Lower lobe of right lung (tissue), 2 donors: ENCODE data around the gene AKAP10. TPM values are rescaled to one million over a fixed set of nuclear protein-coding genes. Genes with fewer than 3 reads are reported as not detected.
A peak's percentile ranks its signal among the peaks of the same experiment; 100 is the strongest.
"Not testable (repeated sequence)": the region's sequence is repeated elsewhere in the genome, so short reads cannot be mapped to it uniquely, and the experiment has no call there.

ENCODE experiments used
- ATAC-seq, 2 donors: fragments of 200-7000 bp; cut with Tn5 transposase; one replicate each; pipeline ENCODE4 v1.9.1; 2020 to 2022; ENCODE audit warnings: mild to moderate bottlenecking in 2 of 2, moderate library complexity in 2 of 2
- DNase-seq: peaks from one replicate; pipeline ENCODE4 v3.0.0-alpha.2; 2020
- H3K27ac ChIP-seq: fragments of 200-600 bp; one replicate; pipeline ENCODE4 v1.8.0; 2022
- H3K27me3 ChIP-seq: fragments of 200-600 bp; one replicate; pipeline ENCODE4 v1.8.0; 2022; ENCODE audit warnings: low read depth
- H3K36me3 ChIP-seq: fragments of 200-600 bp; one replicate; pipeline ENCODE4 v1.8.0; 2022; ENCODE audit warnings: mild to moderate bottlenecking
- H3K4me1 ChIP-seq: fragments of 200-600 bp; one replicate; pipeline ENCODE4 v1.8.0; 2022
- H3K4me3 ChIP-seq: fragments of 200-600 bp; one replicate; pipeline ENCODE4 v1.8.0; 2022; ENCODE audit warnings: mild to moderate bottlenecking
- H3K9me3 ChIP-seq: fragments of 200-600 bp; one replicate; pipeline ENCODE4 v1.8.0; 2022
- intact Hi-C: fragments of 100-400 bp; cut with DNase I; formaldehyde crosslinking; loops from one replicate; pipeline ENCODE4 v1.11.0; 2022
- total RNA-seq: library from RNA; stranded (reverse); fragmentation: NEBNext Ultra II Directional; extraction: Animal tissue kit (Norgen Biotek cat#: 25700); gene quantifications from one replicate; pipeline ENCODE4 v1.2.1, GENCODE V29; 2021
- TF ChIP-seq, protein P1 (sequence below): fragments of 200-600 bp; IDR thresholded peaks from one replicate; pipeline ENCODE4 v1.8.0; 2022; ENCODE audit warnings: antibody characterized with exemption, mild to moderate bottlenecking
- donor health status: DM: no; HTN: yes; CAD: no; lungs with severe emphysema.

AKAP10 gene
- total RNA-seq, 1 donor from 2014 or later: 38.1 TPM

DNA sequence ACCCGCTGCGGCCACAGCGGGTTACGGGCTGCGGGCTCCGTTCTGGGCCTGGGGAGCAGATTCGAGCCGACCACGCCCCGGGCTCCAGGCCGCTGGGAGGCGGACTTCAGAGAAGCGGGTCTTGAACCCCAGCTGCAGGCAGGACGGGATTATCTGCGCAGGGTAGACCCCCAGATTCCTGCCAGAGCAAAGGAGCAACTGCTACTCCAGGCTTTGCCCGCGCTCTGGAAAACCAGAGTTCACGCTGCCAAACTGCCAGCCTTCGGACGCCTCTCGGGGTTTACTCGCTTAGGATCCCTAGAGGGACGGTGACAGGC lies 109.6 kb downstream of the AKAP10 start:
- no peaks in the 10 kb centered on the region for H3K9me3 ChIP-seq
- peak overlapping the region; percentile 92 for H3K27ac ChIP-seq
- peaks cover 3% of the 10 kb centered on the region for H3K36me3 ChIP-seq
- TF ChIP-seq, protein P1, sequence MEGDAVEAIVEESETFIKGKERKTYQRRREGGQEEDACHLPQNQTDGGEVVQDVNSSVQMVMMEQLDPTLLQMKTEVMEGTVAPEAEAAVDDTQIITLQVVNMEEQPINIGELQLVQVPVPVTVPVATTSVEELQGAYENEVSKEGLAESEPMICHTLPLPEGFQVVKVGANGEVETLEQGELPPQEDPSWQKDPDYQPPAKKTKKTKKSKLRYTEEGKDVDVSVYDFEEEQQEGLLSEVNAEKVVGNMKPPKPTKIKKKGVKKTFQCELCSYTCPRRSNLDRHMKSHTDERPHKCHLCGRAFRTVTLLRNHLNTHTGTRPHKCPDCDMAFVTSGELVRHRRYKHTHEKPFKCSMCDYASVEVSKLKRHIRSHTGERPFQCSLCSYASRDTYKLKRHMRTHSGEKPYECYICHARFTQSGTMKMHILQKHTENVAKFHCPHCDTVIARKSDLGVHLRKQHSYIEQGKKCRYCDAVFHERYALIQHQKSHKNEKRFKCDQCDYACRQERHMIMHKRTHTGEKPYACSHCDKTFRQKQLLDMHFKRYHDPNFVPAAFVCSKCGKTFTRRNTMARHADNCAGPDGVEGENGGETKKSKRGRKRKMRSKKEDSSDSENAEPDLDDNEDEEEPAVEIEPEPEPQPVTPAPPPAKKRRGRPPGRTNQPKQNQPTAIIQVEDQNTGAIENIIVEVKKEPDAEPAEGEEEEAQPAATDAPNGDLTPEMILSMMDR: no peak
- peak overlapping the region; percentile 81 for H3K4me3 ChIP-seq
- ATAC-seq (peak in 1 of 2 donors; percentile 8), DNase-seq (no peak)
- H3K27me3 ChIP-seq: no peaks in the 10 kb centered on the region
- intact Hi-C loops: no loop called here
- H3K4me1 ChIP-seq: peaks cover 9% of the 10 kb centered on the region

DNA sequence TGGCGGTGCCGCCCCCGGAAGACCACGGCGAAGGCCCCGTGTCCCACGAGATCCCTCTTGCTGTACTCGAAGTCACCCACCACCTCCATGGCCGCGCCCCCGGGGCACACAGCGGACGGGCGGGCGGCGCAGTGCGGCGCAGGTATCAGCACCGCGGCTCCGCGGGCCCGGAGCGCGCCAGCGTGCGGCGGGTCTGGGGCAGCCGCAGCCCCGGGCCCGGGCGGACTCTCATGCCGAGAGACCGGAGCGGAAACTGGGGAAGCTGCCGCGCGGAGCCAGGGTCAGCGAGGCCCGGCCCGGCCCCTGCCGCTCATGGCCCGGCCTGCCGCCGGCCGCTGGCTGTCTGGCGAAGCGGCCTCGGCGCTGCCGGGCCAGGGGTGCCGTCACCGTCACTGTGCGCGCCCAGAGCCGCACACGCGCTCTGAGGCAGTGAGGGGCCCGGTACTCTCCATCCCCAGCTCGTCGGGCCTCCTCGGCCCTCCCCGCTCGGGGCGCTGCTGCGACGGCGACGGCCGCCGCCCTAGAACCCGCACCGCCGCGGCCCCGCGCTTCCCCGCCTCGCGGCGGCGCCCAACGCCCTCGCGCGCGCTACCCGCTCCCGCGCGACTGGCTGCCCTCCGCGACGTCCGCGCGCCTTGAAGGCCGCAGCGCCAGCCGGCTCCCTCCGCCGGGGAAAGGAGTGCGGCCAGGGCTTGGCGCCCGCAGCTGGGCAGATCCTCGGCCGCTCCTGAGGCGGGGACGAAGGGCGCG lies 110.1 kb downstream of the AKAP10 start, which contains the start of gene ULK2:
Gene ULK2 (minus strand): TSS at position 608 of the 750 bp plus-strand sequence. CDS start 519 bp downstream, at position 89.
- Histone ChIP-seq H3K27me3 (no peaks in the 10 kb centered on the region), H3K4me3 (peak within 1 kb of the TSS; percentile 81), H3K9me3 (no peaks in the 10 kb centered on the region), H3K36me3 (peaks cover 8% of the 10 kb centered on the region), H3K27ac (peak within 1 kb of the TSS; percentile 92), H3K4me1 (peaks cover 9% of the 10 kb centered on the region)
- TF ChIP-seq, protein P1: no peak
- peak; percentile 90 to 91 for ATAC-seq
- peak; percentile 71 for DNase-seq
- intact Hi-C loops: no loop called here

GRCh38 chr17:19867079-19867328 lies 110.6 kb downstream of the AKAP10 start:
- peaks cover 9% of the 10 kb centered on the region for H3K4me1 ChIP-seq
- DNase-seq: peak; percentile 83
- ATAC-seq: peak; percentile 82 to 85
- intact Hi-C loops: no loop called here
- TF ChIP-seq, protein P1: peak; percentile 30
- peaks cover 13% of the 10 kb centered on the region for H3K36me3 ChIP-seq
- no peaks in the 10 kb centered on the region for H3K9me3 ChIP-seq
- no peaks in the 10 kb centered on the region for H3K27me3 ChIP-seq
- peak overlapping the region; percentile 81 for H3K4me3 ChIP-seq
- peak overlapping the region; percentile 92 for H3K27ac ChIP-seq

- intact Hi-C loops: no loop called here
- ATAC-seq: no peak
- H3K9me3 ChIP-seq: no peaks in the 10 kb centered on the region
Measured at GRCh38 chr17:19865021-19865420, 112.6 kb downstream of the AKAP10 start.

GRCh38 chr17:19860647-19861177 lies 116.9 kb downstream of the AKAP10 start:
- intact Hi-C loops, H3K4me3 ChIP-seq, H3K27me3 ChIP-seq, ATAC-seq, H3K4me1 ChIP-seq, H3K9me3 ChIP-seq, DNase-seq, H3K27ac ChIP-seq: not testable (repeated sequence)
- H3K36me3 ChIP-seq: peaks cover 40% of the 10 kb centered on the region

More at GRCh38 chr17:19865021-19865420, 112.6 kb downstream of the AKAP10 start:
- Histone ChIP-seq H3K27me3 (no peaks in the 10 kb centered on the region), H3K4me1 (peaks cover 9% of the 10 kb centered on the region), H3K4me3 (no peak overlapping the region), H3K36me3 (peaks cover 28% of the 10 kb centered on the region), H3K27ac (no peak overlapping the region)
- no peak for DNase-seq
- TF ChIP-seq, protein P1: no peak

- ATAC-seq: no peak
Measured at GRCh38 chr17:19857640-19858039, 120.0 kb downstream of the AKAP10 start.

More at GRCh38 chr17:19857640-19858039, 120.0 kb downstream of the AKAP10 start:
- DNase-seq: no peak
- intact Hi-C loops: no loop called here
- Histone ChIP-seq H3K4me3 (no peak overlapping the region), H3K27ac (no peak overlapping the region), H3K4me1 (no peaks in the 10 kb centered on the region), H3K9me3 (no peaks in the 10 kb centered on the region), H3K36me3 (peaks cover 33% of the 10 kb centered on the region), H3K27me3 (no peaks in the 10 kb centered on the region)
- TF ChIP-seq, protein P1: no peak
